Chondrocyte (in vitro differentiated cells): Measurements from ENCODE around the gene SND1. TPM values are rescaled to one million over a fixed set of nuclear protein-coding genes. Genes with fewer than 3 reads are reported as not detected.

Experiments used
- DNase-seq: peaks from one replicate; pipeline ENCODE4 v3.0.0; 2021; ENCODE audit warnings: mixed read lengths, low spot score
- H3K27ac Mint-ChIP-seq: one replicate; pipeline ENCODE4 v1.8.0; 2021; ENCODE audit warnings: mild to moderate bottlenecking, moderate library complexity, mixed read lengths; ENCODE audit not compliant: unreplicated experiment
- H3K27me3 Mint-ChIP-seq: 2 replicates; pipeline ENCODE4 v1.8.0; 2021; ENCODE audit warnings: low read depth, mixed read lengths
- H3K36me3 Mint-ChIP-seq: 2 replicates; pipeline ENCODE4 v1.8.0; 2021; ENCODE audit warnings: low read depth, mixed read lengths
- H3K4me1 Mint-ChIP-seq: 2 replicates; pipeline ENCODE4 v1.8.0; 2021; ENCODE audit warnings: low read depth, mild to moderate bottlenecking, mixed read lengths
- H3K4me3 Mint-ChIP-seq: one replicate; pipeline ENCODE4 v1.8.0; 2021; ENCODE audit warnings: mild to moderate bottlenecking, moderate library complexity, mixed read lengths; ENCODE audit not compliant: unreplicated experiment
- H3K9me3 Mint-ChIP-seq: 2 replicates; pipeline ENCODE4 v1.8.0; 2021; ENCODE audit warnings: low read depth, mixed read lengths
- total RNA-seq: library from RNA; stranded (reverse); gene quantifications from 3 replicates; pipeline ENCODE4 v1.2.1, GENCODE V29; 2021
- TF ChIP-seq, protein P1 (sequence below): fragments of 200-600 bp; sonication (generic); IDR thresholded peaks from 2 replicates; pipeline ENCODE4 v1.5.0; 2021; ENCODE audit warnings: antibody characterized with exemption, mild to moderate bottlenecking, moderate library complexity

SND1 gene
- total RNA-seq, 1 donor from 2014 or later, result 229 TPM

- DNase-seq, result no peak
- no peak overlapping the region for H3K27ac Mint-ChIP-seq
- H3K4me3 Mint-ChIP-seq, result no peak overlapping the region
- peaks cover 7% of the 10 kb centered on the region for H3K4me1 Mint-ChIP-seq
- H3K27me3 Mint-ChIP-seq, result no peaks in the 10 kb centered on the region
- TF ChIP-seq, protein P1, sequence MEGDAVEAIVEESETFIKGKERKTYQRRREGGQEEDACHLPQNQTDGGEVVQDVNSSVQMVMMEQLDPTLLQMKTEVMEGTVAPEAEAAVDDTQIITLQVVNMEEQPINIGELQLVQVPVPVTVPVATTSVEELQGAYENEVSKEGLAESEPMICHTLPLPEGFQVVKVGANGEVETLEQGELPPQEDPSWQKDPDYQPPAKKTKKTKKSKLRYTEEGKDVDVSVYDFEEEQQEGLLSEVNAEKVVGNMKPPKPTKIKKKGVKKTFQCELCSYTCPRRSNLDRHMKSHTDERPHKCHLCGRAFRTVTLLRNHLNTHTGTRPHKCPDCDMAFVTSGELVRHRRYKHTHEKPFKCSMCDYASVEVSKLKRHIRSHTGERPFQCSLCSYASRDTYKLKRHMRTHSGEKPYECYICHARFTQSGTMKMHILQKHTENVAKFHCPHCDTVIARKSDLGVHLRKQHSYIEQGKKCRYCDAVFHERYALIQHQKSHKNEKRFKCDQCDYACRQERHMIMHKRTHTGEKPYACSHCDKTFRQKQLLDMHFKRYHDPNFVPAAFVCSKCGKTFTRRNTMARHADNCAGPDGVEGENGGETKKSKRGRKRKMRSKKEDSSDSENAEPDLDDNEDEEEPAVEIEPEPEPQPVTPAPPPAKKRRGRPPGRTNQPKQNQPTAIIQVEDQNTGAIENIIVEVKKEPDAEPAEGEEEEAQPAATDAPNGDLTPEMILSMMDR, result no peak
- no peaks in the 10 kb centered on the region for H3K9me3 Mint-ChIP-seq
- peaks cover 2% of the 10 kb centered on the region for H3K36me3 Mint-ChIP-seq
Measured at GRCh38 chr7:128008141-128008540, 356.1 kb downstream of the SND1 start.

GRCh38 chr7:128008744-128009143, 356.8 kb downstream of the SND1 start:
- Mint-ChIP-seq H3K9me3 (no peaks in the 10 kb centered on the region), H3K27ac (no peak overlapping the region), H3K36me3 (peaks cover 2% of the 10 kb centered on the region), H3K27me3 (no peaks in the 10 kb centered on the region), H3K4me3 (no peak overlapping the region), H3K4me1 (peaks cover 7% of the 10 kb centered on the region)
- no peak for DNase-seq
- TF ChIP-seq, protein P1, result no peak

DNA sequence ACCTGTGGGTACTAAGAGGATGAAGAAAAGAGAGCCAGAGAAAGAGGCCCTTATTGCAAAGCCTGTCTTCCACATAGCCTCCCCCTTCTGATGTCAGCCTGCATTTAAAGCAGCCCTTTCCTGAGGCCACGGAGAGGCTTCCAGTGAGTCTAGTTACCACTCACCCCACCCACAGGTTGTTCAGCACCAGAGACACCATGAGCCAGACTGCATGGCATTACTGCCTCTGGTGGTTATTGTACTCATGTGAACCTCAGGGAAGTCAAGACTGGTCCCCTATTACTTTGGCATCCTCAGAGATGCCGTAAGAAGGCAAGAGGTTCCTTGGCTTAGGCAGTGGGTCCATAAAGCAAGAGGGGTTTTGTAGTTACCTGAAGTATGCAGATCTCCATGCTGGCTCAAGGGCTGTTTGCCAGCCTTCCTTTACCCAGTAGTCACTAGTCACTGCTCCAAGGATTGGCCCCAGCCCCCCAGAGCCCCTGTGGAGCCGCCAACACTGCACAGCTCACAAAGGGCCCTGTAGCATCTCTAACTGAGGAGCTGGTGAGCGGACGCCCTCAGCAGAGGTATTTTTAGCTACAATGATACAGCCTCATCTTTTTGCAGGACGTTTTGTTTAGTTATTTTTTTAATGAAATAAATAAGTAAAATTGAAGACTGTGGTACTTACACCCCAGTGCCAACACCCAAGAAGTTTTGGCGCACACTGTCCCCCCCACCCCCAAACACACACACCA, 358.6 kb downstream of the SND1 start:
- Mint-ChIP-seq H3K9me3 (no peaks in the 10 kb centered on the region), H3K27ac (no peak overlapping the region), H3K4me1 (peaks cover 7% of the 10 kb centered on the region), H3K27me3 (no peaks in the 10 kb centered on the region), H3K36me3 (peaks cover 2% of the 10 kb centered on the region), H3K4me3 (no peak overlapping the region)
- TF ChIP-seq, protein P1, result peak; percentile 17
- DNase-seq, result no peak

GRCh38 chr7:128011131-128011661, 359.2 kb downstream of the SND1 start:
- H3K27ac Mint-ChIP-seq, result peak overlapping the region; percentile 78
- no peak overlapping the region for H3K4me3 Mint-ChIP-seq
- no peaks in the 10 kb centered on the region for H3K9me3 Mint-ChIP-seq
- no peak for DNase-seq
- TF ChIP-seq, protein P1, result no peak
- H3K36me3 Mint-ChIP-seq, result no peaks in the 10 kb centered on the region
- no peaks in the 10 kb centered on the region for H3K27me3 Mint-ChIP-seq
- H3K4me1 Mint-ChIP-seq, result peaks cover 7% of the 10 kb centered on the region

DNA sequence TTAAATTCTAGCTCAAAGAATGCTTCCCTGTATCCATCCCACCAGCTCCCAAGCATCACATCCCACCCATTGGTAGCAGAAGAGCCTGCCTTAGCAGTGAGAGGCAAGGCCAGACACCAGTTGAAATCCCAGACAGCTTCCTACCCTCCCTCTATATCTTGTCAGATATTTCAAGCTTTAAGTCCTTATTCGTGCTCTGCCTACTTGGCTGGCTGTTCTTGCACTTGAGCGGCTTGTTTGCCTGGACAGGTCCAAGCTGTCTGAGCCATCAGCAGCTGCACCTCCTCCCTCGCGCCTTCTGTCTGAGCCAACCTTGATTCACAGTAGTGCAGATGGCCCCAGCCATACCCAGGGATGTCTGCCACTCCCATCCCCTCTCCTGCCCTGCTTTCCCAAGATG, 362.8 kb downstream of the SND1 start:
- H3K4me1 Mint-ChIP-seq, result peaks cover 30% of the 10 kb centered on the region
- no peaks in the 10 kb centered on the region for H3K27me3 Mint-ChIP-seq
- no peaks in the 10 kb centered on the region for H3K36me3 Mint-ChIP-seq
- TF ChIP-seq, protein P1, result no peak
- H3K27ac Mint-ChIP-seq, result peak overlapping the region; percentile 27
- DNase-seq, result no peak
- no peak overlapping the region for H3K4me3 Mint-ChIP-seq
- H3K9me3 Mint-ChIP-seq, result no peaks in the 10 kb centered on the region
